CD4-positive, alpha-beta T cell treated with Interleukin-17A for 4 hours (primary cell): ENCODE measurements around the gene CYSLTR1.
A peak's percentile ranks its signal among the peaks of the same experiment; 100 is the strongest.
"Not testable (repeated sequence)": the region's sequence is repeated elsewhere in the genome, so short reads cannot be mapped to it uniquely, and the experiment has no call there.

Experiments used
- DNase-seq: peaks from one replicate; pipeline ENCODE4 v3.0.0-alpha.2; 2020; ENCODE audit warnings: mixed read lengths

CYSLTR1 gene

GRCh38 chrX:78327370-78328086 lies at the start of gene CYSLTR1:
CYSLTR1 (minus strand) TSS chrX:78327611; CDS start chrX:78273746, 53,865 bp downstream.
- DNase-seq: peak; percentile 11

- DNase-seq: no peak
These were observed 49.8 kb upstream of the CYSLTR1 start for GRCh38 chrX:78377186-78377585.

GRCh38 chrX:78375894-78376293 lies 48.5 kb upstream of the CYSLTR1 start:
- DNase-seq: no peak

GRCh38 chrX:78366576-78366975 lies 39.2 kb upstream of the CYSLTR1 start:
- no peak for DNase-seq

GRCh38 chrX:78357342-78358055 lies 30.1 kb upstream of the CYSLTR1 start:
- DNase-seq: no peak

GRCh38 chrX:78333521-78333920 lies 6.1 kb upstream of the CYSLTR1 start:
- no peak for DNase-seq

- peak; percentile 11 for DNase-seq
These were observed 4.3 kb upstream of the CYSLTR1 start for GRCh38 chrX:78331708-78332107.

- DNase-seq: no peak
These were observed 3.1 kb upstream of the CYSLTR1 start for GRCh38 chrX:78330540-78330939.

- DNase-seq: no peak
These were observed 2.7 kb upstream of the CYSLTR1 start for GRCh38 chrX:78330068-78330467.

- DNase-seq: peak; percentile 44
These were observed 2.1 kb upstream of the CYSLTR1 start for GRCh38 chrX:78329486-78329885.

GRCh38 chrX:78326401-78326800 lies 1.0 kb downstream of the CYSLTR1 start:
- no peak for DNase-seq

GRCh38 chrX:78322863-78323262 lies 4.5 kb downstream of the CYSLTR1 start:
- no peak for DNase-seq

- peak; percentile 73 for DNase-seq
These were observed 5.6 kb downstream of the CYSLTR1 start for GRCh38 chrX:78321809-78322208.

GRCh38 chrX:78316265-78316664 lies 11.1 kb downstream of the CYSLTR1 start:
- DNase-seq: no peak

GRCh38 chrX:78315745-78316144 lies 11.7 kb downstream of the CYSLTR1 start:
- DNase-seq: no peak

- DNase-seq: peak; percentile 19
These were observed 12.8 kb downstream of the CYSLTR1 start for GRCh38 chrX:78314561-78314960.

- DNase-seq: no peak
These were observed 13.9 kb downstream of the CYSLTR1 start for GRCh38 chrX:78313526-78313925.

- DNase-seq: no peak
These were observed 19.7 kb downstream of the CYSLTR1 start for GRCh38 chrX:78307665-78308064.

- DNase-seq: no peak
These were observed 24.3 kb downstream of the CYSLTR1 start for GRCh38 chrX:78303086-78303485.

GRCh38 chrX:78300933-78301332 lies 26.5 kb downstream of the CYSLTR1 start:
- not testable (repeated sequence) for DNase-seq

GRCh38 chrX:78283511-78283910 lies 43.9 kb downstream of the CYSLTR1 start:
- no peak for DNase-seq

- no peak for DNase-seq
These were observed 90.3 kb downstream of the CYSLTR1 start for GRCh38 chrX:78237127-78237526.

- DNase-seq: not testable (repeated sequence)
These were observed 101.4 kb downstream of the CYSLTR1 start for GRCh38 chrX:78226047-78226446.
